Measurements from ENCODE around the gene IQSEC1.

IQSEC1 gene

GRCh38 chr3:13062647-13063046 lies 10.6 kb downstream of the IQSEC1 start:
- H3K4me3 ChIP-seq (ENCODE audit: low read length), result no peak overlapping the region
- DNase-seq (ENCODE audit: low read depth), result no peak
- no peak for TF ChIP-seq CTCF (conservative IDR thresholded peaks at IDR 0.05; ENCODE audit: low read length)

- no peak for DNase-seq (ENCODE audit: low read depth)
- no peak overlapping the region for H3K4me3 ChIP-seq (ENCODE audit: low read length)
- TF ChIP-seq CTCF (conservative IDR thresholded peaks at IDR 0.05; ENCODE audit: low read length), result no peak
Observed at GRCh38 chr3:13060341-13060910, 12.8 kb downstream of the IQSEC1 start.

- no peak overlapping the region for H3K4me3 ChIP-seq (ENCODE audit: low read length)
- DNase-seq (ENCODE audit: low read depth), result no peak
- no peak for TF ChIP-seq CTCF (conservative IDR thresholded peaks at IDR 0.05; ENCODE audit: low read length)
Observed at GRCh38 chr3:13058346-13059120, 14.7 kb downstream of the IQSEC1 start.

GRCh38 chr3:13057282-13058040 lies 15.8 kb downstream of the IQSEC1 start:
- no peak overlapping the region for H3K4me3 ChIP-seq (ENCODE audit: low read length)
- no peak for DNase-seq (ENCODE audit: low read depth)
- no peak for TF ChIP-seq CTCF (conservative IDR thresholded peaks at IDR 0.05; ENCODE audit: low read length)

GRCh38 chr3:13055634-13056033 lies 17.6 kb downstream of the IQSEC1 start:
- TF ChIP-seq CTCF (conservative IDR thresholded peaks at IDR 0.05; ENCODE audit: low read length), result no peak
- H3K4me3 ChIP-seq (ENCODE audit: low read length), result no peak overlapping the region
- DNase-seq (ENCODE audit: low read depth), result no peak

- DNase-seq (ENCODE audit: low read depth), result no peak
Observed at GRCh38 chr3:13054341-13055285, 18.6 kb downstream of the IQSEC1 start.

More at GRCh38 chr3:13054341-13055285, 18.6 kb downstream of the IQSEC1 start:
- no peak for TF ChIP-seq CTCF (conservative IDR thresholded peaks at IDR 0.05; ENCODE audit: low read length)
- H3K4me3 ChIP-seq (ENCODE audit: low read length), result no peak overlapping the region

Data from AG10803 (cell line).